ENCODE measurements around the gene EYA4. TPM values are rescaled to one million over a fixed set of nuclear protein-coding genes. Genes with fewer than 3 reads are reported as not detected.
"Not testable (repeated sequence)": the region's sequence is repeated elsewhere in the genome, so short reads cannot be mapped to it uniquely, and the experiment has no call there.

Gene EYA4
- total RNA-seq, 1 donor from 2014 or later, result 11.1 TPM

DNA sequence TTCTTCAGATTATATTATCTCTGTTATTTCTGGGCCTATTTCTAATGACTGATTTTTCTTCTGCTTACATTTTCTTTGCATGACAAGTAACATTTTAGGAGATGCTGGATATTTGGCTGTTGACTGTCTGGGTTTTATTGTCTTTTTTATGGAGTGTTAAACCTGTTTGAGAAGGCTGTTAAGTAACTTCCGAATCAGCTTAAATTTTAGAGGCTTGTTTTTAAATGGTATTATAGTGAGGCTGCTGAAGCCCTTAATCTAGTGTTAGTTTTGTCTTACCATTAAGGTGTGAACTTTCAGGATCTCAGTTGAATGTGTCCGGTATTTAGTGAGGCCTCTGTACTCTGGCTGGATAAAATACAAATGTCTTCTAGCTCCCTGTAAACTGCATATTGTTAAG is 109.8 kb downstream of the EYA4 start:
- no peak for DNase-seq (ENCODE audit: low spot score)

DNA sequence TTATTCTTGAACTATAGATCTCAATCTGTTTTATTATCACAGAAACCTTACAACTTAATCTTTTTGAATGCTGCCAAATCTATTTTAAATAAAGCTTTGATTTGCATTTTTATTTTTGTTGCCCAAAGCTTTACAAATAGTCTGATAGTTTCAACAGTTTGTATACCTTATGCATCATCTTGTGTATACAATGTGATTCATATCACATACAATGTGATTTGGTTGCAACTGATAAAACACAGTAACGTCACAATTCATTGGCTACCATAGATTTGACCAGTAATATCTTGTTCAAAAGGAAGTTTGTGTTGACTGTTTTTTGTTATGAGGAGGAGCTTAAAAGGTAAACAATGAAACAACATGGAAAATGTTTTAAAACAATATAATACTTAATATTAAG is 110.9 kb downstream of the EYA4 start:
- no peak for DNase-seq (ENCODE audit: low spot score)

DNA sequence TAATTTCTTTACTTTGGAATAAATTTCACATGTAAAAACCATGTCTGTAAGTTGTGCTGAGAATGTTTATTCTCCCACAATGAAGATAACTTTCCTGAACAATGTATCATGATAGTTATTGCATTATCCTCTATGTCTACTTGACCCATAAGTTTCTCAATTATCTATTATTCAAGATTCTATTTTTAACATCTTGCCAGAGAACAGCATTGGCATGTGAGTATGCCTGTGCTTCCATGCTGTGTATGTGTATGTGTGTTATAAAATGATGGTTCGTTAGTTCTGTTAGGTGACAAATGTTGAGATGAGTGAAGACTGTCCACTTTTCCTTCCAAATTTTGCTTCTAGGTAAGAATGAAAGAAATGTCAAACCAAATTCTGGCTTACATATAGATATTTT is 111.9 kb downstream of the EYA4 start:
- DNase-seq (ENCODE audit: low spot score), result no peak

DNA sequence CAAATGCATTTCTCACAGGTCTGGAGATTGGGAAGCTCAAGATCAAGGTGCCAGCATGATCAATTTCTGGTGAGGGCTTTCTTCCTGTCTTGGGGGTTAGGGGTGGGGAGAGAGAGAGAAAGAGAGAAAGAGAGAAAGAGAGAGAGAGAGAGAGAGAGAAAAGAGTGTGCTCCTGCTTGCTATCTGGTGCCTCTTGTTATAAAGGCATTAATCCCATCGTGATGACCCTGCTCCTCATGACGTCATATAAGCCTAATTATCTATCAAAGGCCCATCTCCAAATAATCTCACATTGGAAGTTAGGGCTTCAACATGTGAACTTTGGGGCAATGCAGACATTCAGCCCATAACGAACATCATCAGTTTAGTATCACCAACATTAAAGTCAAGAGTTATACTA is 114.8 kb downstream of the EYA4 start:
- no peak for DNase-seq (ENCODE audit: low spot score)

DNA sequence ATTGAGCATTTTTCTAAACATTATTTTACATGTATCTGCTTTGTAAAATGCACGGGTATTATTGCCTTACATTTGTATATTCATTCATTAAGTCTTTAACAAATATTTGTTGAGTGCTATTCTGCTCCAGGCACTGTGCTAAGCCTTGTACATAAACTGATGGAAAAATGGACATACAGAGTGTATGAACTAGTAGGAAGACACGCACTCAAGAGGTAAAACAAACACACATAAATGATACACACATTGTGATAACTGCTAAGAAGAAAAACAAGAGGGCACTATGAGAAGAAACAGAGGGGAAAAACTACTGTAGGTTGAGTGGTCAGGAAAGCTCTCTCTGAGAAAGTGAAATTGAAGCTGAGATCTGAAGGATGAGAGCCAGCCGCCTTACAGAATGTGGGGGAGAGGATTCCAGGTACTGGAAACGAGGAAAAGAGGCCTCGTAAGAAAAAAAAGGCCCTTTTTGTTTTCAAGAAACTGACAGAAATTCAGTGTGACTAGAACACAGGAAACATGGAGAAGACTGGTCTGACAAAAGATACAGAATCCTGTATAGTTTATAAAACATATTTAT is 117.5 kb downstream of the EYA4 start:
- DNase-seq (ENCODE audit: low spot score), result no peak

DNA sequence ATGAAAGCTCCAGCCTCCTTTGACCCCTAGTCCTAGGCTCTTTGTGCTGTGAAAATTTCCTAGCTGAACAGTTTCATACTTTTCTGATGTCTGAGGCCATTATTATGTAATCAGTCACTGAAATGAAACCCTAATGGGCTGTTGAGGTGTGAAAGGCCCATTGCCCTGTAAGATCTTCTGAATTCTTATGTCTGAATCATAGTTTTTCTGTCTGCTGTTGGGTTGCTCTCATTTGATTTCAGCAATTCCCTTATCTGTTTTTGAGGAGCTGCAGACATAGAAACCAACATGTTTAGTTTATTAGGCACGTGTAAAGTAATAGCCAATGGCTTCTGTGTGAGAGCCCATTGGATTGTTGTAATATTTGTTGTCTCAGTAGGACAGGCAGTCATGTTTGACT is 118.1 kb downstream of the EYA4 start:
- DNase-seq (ENCODE audit: low spot score), result no peak

DNA sequence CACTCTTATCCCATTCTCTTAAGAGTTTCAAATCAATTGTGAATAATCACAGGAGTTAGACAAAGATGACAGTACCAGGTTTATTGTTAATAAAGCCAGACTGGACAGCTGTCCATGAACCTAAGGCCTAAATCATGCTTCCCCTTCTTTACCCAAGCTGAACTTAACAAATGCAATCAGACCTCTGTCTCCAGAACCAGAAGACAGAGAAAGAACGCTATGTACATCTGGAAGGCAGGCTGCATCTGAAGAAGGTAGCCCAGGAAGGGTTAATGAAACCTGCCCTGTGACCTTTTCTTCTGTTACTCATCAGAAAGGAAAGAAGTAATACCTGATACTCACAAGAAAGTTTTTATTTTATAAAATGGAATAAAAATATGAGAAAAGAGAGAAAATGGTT is 118.6 kb downstream of the EYA4 start:
- no peak for DNase-seq (ENCODE audit: low spot score)

DNA sequence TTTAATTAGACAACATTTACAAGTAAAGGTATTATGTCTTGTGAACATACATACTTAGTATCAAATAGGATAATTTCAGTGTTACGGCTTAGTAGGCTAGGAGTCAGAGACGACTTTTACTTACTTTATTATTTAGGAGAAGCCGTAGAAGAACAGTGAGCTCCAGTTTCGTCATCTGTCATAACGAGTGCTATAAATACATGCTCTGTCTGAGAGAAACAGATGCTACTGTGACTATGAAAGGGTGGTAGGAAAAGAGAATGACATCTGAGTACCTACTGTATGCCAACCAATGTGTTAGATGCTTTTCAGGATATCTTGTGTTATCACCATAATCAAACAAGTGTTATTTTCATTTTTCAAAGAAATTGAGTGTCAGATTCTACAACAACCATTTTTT is 119.0 kb downstream of the EYA4 start:
- no peak for DNase-seq (ENCODE audit: low spot score)

DNA sequence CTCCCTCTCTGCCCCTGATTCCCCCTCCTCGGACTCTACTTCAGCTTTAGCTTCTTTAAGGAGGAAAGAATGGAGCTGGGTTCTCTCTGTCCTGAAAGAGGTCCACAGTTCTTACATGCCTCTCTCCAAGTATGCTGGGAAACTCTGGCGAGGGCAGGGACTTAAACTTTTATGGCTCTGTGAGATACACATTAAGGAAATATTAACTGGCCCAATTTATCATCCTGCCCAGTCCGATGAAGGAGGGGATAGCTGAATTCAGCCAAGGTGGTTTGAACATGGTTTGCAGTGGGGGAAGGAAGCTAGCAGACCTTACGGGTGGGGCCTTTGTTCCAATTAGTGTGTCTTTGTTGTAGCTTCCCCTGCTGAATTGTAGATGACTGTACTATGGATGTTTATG is 121.7 kb downstream of the EYA4 start:
- no peak for DNase-seq (ENCODE audit: low spot score)

DNA sequence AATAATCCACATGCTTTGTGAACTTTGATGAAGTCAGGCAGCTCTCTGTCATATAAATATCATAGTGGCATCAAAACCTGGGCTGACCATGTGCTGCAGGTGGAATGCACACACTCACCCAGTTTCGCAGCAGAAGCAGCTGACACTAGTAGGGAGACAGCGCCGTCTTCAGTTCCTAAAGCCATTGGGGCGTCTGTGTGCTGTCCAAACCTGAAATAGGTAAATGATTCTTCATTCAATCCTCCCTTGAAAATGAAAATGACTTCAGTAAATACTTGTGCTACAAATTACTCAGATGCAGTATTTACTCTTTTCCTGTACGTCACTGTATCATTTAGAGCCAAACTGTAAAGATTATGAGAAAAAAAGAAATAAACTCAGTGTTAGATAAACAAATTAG is 127.5 kb downstream of the EYA4 start:
- no peak for DNase-seq (ENCODE audit: low spot score)

DNA sequence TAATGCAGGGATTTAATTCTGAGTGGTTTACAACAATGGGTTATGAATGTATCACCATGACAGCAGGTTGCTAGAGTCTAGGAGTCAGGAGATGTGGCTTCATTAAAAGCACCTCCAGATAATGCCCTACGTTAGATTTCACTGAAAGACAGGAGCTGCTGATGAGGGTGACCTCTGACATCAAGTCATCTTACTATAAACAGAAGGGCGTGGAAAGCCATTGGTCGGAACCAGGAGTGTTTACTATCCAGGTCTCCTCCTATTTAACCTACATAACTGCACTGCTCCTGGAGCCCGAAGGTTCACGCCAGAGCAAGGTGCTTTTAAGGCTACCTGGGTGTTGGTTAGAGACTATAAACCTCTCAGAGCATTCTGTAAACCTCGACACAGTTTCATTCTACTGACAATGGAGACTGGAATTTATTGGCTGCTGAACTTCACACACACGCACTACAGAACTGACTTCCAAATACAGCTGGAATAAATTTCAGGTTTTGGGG is 128.7 kb downstream of the EYA4 start:
- no peak for DNase-seq (ENCODE audit: low spot score)

DNA sequence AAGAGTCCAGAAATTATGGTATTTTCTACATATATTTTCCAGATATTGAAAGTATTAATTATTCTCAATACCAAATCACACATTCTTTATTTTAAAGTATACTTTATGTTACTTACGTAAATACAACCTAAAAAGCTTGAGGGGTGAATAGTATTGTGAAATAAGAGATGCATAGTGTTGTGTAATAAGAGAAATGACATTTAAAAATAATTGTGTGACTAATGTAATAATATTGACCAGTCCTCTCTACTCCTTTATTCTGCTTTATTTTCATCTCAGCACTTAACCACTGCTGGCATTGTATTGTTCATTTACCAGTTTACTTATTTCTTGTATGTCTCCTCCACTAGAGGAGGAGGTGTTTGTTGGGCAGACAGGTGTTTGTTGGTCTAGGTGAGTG is 135.6 kb downstream of the EYA4 start:
- DNase-seq (ENCODE audit: low spot score), result no peak

DNA sequence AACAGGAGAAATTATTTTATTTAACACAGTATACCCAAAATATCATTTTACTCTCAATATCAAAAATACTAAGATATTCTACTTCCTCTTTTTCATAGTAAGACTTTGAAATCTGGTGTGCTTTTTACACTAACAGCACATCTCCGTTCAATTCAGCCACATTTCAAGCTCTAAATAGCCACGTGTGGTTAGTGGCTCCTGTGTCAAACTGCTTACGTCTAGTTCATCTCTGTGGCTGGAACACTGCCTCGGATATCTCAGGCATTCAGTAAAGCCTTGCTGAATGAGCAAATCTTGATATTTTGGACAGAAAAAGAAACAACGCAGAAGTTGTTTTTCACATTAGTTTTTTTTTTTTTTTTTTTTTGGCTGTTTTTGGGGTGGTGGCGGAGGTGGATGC is 136.1 kb downstream of the EYA4 start:
- no peak for DNase-seq (ENCODE audit: low spot score)

DNA sequence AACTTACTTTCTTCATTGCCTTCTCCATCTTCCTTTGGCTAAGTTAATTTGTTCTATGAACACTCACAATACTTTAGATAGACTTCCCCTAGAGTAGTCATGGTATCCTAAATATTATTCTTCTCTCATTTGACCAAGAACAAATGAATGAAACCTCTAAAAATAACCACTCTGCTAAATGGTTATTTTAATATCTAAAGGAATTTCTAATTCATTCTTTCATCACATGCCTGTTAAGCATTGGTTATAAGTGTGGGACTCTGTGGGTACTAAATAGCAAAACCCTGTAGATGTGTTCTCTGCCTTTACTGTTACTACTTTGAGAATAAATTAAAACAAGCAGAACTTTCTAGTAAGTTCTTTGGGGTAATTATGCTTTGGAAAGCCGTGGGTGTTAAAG is 138.9 kb downstream of the EYA4 start:
- DNase-seq (ENCODE audit: low spot score), result no peak

DNA sequence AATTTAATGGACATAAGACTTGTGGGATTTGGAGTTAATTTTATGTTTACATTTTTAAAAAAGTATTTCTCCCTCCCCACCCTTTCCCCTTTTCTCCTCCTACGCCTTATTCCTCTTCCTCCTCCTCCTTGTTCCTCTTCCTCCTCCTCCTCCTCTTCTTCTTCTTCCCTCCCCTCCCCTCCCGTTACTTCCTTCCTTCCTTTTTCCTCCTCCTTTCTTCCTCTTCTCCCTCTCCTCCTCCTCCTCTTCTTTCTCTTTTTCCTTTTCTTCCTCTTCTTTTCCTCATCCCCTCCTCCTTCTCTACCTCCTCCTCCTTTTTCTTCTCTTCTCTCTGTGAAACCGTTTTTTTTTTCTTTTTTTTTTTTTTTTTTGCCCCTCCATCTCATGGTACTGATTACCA is 139.6 kb downstream of the EYA4 start:
- DNase-seq (ENCODE audit: low spot score), result no peak

DNA sequence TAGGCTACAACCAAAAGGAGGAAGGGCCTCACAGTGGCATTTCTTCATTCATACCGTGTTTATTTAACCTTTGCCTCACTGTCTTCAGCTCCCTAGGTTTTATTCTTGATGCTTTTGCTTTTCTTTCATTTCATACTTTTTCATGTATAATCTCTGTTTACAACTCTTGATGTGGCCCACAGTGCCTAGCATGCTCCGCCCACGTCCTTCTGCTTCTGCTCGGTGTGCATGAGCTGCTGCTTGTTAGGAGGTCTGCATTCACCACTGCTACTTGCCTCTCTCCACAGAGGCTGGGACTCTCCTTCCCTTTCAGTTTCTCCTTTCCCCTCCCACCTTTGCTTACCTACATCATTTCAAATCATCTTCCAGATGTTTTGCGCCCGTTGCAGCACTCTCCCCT is 147.6 kb downstream of the EYA4 start:
- no peak for DNase-seq (ENCODE audit: low spot score)

DNA sequence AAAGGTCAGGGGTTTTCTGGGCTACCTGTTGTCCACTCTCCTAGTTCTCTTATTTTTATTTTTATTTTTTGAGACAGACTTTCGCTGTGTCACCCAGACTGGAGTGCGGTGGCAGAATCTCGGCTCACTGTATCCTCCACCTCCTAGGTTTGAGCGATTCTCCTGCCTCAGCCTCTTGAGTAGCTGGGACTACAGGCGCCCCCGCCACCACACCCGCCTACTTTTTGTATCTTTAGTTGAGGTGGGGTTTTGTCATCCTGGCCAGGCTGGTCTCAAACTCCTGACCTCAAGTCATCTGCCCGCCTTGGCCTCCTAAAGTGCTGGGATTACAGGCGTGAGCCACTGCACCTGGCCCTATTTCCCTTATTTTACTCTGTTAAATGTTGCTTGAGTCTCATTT is 149.0 kb downstream of the EYA4 start:
- no peak for DNase-seq (ENCODE audit: low spot score)

DNA sequence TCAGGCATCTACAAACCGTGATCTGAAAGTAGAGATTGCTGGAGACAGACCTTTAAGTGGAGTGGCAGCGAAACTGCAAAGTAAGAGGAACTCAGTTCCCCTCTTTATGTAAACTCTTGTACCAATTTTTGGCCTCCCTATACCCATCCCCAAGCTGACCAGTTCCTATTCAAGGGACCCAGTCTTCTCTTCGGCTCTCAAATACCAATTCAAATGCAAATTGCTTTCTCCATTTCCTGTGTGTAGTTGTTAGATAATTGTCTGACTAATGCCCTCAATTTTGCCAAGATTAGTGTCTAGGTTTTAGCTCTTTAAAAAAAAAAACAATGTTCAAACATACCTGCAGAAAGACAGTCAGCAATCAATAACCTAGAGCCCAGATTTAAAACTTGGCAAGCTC is 150.9 kb downstream of the EYA4 start:
- no peak for DNase-seq (ENCODE audit: low spot score)

DNA sequence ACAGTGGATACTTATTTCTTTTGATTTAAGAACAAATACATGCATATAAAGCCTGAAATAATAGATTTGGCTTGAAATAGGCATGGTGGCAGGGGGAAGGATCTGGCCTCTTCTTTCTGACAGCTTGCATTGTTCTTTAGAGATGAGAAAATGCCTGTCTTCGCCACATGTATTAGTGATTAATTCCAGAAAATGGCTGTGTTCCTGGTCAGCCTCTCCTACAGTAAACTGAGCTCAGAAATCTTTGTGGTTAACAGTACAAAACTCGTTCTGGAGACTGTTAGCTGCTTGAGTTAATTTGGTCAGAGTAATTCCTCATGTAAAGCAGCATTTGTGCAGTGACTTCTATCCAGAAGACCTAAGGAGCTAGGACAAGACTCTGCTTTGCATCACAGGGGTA is 151.5 kb downstream of the EYA4 start:
- DNase-seq (ENCODE audit: low spot score), result no peak

DNA sequence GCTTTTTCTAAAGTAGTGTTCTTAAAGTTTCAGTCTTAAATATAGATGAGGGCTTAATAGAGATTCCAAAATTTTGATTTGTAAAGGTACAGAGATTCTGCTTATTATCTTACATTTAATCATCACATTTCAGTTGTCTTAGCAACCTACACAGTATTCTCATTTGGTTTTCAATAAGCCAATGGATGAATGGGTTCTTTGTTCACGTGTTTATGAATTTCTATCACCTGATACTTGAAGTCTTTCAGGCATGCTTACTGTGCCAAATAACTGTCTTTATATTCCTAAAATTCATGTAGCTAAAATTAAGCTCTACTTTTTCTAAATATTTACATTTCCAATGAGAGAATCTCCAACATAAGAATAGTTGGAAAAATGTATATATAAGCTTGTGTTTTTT is 152.7 kb downstream of the EYA4 start:
- no peak for DNase-seq (ENCODE audit: low spot score)

DNA sequence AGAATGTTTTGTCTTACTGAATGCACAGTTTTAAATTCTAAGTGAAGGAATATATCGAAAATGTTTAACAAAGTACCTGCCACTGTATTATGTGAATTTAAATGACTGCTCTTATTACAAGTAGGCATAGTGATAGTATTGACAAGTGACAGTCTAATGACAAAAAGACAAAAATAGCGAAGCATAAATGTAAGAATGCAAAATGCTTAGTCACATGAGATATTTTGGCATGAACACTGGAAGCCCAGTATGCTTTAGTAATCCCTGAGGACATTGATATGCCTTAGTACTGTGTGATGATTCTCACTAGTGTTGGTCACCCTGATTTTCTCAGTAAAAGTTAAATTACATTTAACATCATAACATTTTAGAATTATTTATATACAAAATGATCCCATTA is 153.5 kb downstream of the EYA4 start:
- no peak for DNase-seq (ENCODE audit: low spot score)

DNA sequence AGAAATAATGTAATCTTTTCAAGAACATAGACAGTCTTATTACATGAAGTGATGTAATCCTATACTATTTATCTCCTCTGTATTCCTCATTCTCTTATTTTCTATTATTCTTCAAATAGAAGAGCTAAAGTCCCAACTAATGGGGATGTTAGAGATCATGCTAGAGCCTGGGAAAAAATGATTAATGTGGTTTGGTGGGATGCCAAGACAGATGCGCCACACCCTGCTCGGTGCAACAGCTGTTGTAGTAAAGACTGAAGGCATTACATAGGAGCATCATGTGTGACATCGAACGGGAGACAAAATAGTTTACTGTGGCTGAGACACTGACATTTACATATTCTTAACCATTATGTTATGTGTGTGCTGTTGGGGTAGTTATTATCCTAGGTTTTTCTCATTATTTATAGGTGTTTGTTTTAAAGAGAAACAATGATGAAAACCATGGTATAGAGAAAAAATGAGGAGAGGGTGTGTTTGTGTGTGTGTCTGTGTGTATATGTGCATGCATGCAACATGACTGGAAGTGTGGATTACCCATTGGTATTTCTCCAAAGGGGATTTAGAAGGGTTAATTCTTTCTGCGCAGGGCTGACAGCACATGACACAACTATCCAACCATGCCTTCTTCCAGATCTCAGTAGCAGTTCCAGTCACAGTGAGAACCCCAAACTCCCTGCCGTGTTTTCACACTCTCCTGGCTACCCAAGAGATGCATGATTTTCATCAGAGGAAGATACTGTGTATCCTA is 155.3 kb downstream of the EYA4 start:
- no peak for DNase-seq (ENCODE audit: low spot score)

DNA sequence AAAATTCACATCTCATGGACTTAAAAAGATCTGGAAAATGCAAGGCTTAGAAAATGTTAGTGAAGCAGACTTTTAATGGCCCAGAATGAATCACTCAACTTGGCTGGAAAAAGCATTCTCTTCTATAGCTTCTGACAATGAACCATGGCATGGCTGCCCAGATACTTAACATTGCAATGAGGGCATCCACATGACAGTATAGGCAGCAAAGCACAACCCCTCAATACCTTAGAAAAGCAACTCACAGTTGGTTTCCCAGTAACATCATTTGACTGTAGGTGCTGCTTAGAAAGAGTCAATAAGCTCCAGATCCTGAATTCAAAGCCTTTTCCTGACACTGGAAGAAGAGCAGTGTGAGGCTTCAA is 155.8 kb downstream of the EYA4 start:
- no peak for DNase-seq (ENCODE audit: low spot score)

DNA sequence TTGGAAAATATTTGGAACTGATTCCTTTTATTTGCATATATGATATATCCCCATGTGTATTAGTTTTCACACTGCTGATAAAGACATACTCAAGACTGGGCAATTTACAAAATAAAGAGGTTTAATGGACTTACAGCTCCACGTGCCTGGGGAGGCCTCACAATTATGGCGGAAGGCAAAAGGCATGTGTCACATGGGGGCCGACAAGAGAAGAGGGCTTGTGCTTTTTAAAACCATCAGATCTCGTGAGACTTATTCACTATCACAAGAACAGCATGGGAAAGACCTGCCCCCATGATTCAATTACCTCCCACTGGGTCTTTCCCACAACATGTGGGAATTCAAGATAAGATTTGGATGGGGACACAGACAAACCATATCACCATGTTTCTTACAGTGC is 156.4 kb downstream of the EYA4 start:
- not testable (repeated sequence) for DNase-seq (ENCODE audit: low spot score)
